Fibroblast of skin of right biceps (primary cell): ENCODE data around the gene ANKRD50.

ENCODE experiments used
- DNase-seq: peaks from one replicate; pipeline ENCODE4 v3.0.0-alpha.2; 2013

Gene ANKRD50

DNA sequence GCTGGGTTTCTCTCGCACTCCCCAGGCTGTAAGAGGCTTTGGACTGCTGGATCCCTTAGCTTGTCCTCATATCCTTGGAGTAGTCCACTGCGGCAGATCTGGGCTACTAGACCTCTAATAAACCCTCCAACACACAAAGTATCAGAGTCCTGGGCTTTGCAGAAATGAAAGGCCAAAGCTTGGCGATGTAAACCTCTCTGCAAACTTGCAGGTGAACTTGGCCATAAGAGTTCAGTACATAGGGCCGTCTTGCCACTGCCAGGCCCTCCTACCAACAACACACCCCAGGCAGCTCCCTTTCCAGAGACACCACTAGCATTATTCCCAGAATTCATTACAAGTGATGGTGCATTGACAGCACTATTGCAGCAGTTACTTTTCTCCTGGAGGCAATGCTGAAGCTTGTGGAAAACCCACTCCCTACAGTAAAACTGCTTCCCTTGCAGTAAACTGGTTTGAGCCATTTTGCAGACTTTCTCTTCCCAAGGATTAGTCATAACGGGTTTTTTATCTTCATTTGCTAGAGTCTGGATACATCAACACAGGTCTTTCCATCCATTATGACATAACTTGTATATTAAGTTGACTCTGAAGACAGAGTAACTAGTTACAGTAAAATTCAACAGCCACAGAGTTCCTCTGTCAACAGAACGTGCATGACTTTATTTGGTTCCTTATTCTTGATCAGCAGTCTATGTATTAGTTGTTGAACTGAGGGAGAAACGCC, 2.4 kb downstream of the ANKRD50 start:
- DNase-seq = peak; percentile 25

DNA sequence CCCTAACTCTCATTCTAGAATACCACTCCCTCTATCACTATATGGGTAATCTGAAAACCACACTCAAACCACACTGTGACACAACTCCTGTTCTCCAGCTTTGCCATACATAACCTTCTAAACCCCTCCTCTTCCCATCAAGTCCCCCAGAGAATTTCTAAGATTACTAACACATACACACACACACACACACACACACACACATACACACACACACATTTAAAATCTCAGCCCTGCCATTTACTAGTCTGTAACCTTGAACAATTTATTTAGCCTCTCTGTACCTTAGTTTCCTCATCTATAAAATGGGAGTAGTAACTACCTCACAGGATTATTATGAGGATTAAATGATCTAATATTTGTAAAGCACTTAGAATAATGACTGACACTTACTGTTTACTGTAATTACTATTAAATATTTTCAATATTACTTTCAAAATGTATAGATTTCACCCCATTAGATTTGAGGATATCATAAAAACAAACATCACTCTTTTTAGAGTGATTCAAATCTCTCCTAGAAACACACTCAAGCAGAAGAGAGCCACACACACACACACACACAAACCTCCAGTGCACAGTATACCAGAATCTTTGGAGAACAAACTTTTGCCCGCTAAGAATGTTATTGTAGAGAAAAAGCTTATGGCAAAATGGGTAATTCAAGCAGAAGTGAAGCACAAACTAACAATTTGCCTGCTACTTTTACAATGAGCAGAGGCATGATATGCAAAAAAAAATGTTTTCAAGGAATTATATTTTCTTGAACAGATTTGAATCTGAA, 3.8 kb downstream of the ANKRD50 start:
- peak; percentile 70 for DNase-seq

DNA sequence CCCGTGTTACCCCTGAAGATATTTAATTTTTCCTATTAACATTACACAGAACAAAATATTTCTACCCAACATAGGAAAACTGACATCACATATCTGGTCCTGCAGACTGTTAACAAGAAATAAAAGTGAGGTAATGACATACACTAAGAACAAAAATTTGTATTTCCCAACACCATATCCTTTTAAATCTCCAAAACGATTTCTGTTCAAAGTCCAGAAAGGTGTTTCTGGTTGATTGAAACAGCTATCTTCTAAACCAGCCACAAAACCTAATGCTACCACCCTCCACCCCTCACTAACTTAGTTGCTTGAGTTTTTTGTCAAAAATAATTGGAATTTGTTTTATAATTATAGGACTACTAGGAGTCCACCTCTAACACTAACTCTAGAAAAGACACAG, 7.1 kb downstream of the ANKRD50 start:
- DNase-seq = no peak

DNA sequence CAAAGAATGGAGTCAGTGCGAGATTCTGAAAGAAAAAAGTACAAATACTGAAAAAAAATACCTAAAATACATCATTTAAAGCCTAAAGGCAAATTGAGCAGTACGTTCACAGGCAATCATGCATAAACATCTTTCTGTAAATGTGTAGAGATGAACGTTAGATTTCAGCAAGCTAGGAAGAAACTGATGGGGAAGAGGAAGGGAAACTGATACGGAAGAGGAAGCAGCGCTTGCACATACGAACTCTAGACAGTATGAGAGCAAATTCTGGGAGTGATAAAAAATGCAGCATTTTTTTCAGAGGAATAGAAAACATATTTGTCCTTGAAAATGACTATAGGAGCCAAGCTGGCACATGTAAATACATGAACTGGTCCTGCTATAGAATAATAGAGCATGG, 9.4 kb downstream of the ANKRD50 start:
- DNase-seq = no peak

DNA sequence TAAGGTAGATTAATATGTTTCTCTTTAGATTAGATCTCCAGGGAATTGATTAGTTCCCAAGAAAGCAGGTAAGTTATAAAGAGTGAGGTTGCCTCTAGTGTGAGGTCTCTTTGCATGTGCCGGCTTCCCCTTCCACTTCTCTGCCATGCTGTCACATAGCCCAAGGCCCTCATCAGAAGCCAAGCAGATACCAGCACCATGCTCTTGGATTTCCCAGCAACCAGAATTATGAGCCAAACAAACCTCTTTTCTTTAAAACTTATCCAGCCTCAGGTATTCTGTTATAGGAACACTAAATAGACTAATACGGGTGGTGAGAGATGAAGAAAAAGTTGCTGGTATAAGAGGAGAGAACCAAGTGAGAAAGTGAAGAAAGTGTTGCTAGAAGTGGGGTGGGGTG, 15.1 kb downstream of the ANKRD50 start:
- DNase-seq = no peak

DNA sequence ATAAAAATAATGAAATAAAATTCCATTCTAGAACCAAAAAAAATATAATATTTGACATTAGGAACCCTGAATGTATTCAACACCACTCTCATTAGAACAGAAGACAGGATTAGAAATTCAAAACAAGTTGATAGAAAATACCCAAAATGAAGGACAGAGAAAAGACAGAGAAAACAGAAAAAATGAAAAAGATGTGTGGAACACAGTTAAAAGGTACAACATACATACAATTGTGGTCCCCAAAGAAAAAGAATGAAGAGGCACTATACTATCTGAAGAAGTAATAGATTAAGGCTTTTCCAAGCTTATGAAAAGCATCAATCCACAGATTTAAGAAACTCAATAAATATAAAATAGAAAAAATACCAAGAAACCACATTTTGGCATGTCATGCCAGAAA, 16.4 kb downstream of the ANKRD50 start:
- DNase-seq = no peak

DNA sequence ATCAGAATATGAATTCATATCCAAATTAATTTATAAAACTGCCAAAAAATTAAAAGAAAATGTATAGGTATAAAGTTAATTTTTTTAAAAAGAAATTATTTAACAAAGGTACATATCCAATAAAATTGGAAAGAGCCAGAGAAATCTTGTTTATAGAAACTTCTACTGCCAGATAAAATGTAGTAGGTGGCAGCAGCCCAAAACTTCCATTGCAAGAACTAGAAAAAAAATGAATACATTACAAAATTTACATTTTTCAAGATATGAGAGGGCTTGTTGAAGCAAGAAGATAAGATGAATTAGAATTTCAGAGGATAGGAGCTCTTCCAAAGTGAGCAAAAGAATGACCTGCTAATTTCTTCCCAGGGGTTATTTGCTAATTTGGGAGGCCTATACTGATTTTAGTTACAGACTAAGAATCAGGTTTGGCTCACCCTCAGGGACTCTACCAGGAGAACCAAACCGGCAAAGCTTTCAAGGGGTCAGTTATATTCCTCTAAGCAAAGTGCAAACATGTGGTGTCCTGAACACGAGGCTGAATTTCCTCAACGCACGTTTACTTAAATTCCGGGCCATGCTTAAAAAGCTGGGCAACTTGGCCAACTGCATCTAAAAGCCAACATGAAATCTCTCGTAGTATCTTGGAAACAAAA, 17.5 kb downstream of the ANKRD50 start:
- DNase-seq = no peak

DNA sequence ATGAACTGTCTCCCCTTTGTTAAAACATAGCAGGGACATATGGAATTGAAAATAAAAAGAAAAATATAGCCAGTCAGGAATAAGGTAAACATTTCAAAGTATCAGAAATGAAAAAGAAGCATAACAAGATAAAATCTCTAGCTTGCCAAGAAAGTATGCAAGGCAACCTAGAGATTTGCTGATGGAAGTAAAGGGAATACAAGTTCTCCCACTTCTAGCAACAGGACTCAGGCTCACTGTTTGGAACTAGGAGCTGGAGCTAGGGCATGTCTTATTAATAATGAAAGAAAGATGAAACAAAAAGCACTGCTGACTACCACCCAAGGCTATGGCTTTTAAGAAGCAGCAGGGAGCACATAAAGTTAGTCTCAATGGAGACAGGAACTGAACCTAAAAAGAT, 18.2 kb downstream of the ANKRD50 start:
- no peak for DNase-seq

DNA sequence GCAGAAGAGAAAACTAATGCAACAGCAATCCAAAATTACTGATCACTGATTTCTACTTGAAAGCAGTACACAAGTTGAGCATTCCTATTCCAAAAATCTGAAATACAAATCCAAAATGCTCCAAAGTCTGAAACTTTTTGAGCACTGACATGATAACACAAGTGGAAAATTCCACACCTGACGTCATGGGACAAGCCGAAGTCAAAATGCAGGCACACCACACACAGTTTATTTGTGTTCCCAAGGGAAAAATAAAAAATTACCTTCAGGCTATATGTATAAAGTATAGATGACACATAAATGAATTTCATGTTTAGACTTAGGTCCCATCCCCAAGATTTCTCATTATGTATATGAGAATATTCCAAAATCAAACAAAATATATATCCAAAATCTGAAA, 20.7 kb downstream of the ANKRD50 start:
- no peak for DNase-seq

DNA sequence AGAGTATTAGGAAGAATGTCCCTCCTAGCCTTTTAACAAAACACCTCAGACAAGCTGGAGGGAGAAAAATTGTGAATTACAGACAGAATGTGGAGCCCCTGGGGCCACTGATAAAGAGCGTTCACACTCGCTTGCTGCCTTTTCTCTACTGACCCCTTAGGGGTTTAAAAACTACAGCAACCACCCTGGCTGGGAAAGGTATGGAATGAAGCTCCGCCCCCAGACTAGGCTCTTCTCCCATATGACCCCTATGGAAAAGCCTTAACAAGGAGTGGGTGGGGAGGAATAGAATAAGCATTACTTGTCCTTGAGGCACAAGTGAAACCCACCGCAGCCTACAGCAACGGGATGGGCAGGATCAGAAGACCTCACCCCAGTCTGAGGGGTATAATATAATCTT, 26.3 kb downstream of the ANKRD50 start:
- DNase-seq = no peak

DNA sequence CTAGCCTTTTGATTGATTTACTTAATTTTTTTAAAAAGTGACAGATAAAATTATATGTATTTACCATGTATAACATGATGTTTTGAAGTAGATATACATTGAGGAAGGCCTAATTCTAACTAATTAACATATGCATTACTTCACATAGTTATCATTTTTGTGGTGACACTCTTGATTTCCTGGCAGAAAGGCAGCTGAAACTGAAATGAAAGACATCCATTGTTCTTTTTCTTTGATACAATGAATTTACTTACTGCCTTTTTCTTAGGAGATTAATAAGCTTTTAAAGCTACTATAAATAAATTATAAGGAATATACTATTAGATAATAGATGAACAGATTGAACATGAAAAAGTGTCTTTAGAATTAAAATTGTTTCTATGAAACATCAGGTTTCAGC, 26.7 kb downstream of the ANKRD50 start:
- DNase-seq = peak; percentile 21

DNA sequence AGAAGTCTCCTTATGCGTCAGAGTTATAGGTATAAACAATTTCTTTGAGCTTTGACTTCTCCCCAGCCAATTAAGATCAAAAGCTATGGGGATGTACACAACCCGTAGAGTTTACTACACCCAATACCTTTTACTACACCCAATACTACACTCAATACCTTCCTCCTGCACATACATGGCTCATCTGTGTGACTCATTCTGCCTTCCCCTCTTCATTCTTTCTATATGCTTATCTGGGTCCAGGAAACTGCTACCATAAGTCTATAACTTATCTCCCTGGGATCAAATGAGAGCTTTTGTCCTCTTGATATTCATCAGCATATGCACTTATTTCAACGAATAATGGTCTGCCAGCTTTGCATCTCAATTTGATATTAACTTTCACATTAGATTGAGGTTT, 28.2 kb downstream of the ANKRD50 start:
- DNase-seq = peak; percentile 15

DNA sequence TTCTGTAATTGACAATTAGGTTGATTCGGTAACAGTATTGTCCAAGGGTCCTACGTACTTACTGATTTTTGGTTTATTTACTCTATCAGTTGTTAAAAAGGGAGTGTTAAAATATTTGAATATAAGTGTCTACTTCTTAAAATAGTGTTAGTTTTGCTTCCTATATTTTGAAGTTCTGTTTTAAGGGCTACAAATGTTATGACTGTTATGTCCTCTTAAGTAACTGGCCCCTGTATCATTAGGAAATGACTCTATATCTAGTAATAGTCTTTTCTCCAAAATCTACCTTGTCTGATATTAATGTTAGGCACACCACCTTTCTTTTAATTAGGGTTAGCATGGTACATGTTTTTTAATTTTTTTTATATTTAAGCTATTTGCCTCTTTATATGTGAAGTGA, 30.1 kb downstream of the ANKRD50 start:
- DNase-seq = no peak

DNA sequence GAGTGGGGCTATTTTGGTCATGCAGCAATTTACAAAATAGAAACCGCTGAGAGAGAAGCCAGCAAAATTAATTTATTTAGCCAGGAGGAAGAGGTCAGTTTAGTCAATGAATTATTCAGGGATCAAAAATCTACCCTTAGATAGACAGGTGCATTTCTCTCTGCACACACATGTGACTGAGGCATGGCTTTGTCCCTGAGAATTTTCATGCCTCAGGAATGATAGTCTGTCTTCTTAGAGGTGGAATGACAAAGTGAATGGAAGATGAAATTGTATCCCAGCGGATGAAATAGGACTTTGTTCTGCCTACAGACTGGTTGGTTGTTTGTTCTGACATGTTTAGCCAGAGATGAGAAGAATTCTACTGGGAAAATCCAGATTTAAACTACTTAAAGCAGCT, 46.0 kb downstream of the ANKRD50 start:
- no peak for DNase-seq

DNA sequence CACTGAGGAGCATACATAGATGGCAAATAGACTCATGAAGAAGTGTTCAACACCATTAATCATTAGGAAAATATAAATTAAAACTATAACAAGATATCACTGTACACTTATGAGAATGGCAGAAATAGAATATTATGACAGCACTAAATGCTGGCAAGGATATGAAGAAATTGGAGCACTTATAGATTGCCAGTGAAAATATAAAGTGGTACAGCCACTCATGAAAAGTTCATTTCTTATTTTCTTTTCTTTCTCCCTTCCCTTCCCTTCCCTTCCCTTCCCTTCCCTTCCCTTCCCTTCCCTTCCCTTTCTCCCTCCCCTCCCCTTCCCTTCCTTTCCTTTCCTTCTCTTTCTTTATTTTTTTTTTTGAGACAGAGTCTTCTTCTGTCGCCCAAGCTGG, 53.7 kb downstream of the ANKRD50 start:
- DNase-seq = no peak

DNA sequence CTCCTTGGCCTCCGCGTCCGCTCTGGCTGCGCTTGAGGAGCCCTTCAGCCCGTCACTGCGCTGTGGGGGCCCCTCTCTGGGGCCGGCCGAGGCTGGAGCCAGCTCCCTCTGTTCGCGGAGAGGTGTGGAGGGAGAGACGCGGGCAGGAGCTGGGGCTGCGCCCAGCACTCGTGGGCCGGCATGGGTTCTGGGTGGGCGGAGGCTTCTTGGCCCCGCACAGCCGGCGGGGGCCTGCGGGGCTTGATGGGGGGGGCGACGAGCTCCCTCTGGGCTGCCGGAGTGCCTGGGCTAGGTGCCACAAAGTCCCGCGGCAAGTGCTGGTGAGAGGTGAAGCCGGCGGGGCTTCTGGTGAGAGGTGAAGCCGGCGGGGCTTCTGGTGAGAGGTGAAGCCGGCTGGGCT, 61.9 kb downstream of the ANKRD50 start:
- no peak for DNase-seq

DNA sequence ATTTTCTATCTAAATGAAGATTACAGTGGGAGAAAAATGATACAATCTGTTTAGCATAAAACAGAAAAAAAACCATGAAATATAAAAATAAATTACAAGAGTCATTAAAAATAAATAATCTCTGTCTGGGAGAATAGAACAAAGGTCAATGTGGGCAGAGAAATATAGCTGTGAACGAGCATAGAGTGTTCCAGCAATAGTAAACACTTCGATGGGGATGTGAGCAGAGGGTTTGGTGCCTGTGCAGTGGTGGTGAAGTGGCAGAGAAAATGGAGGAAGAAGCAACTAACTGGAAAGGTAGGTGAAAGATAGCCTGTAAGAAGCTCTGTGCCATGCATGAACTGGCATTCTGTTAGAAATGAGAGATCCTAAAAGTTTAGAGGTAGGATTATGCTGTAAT, 64.9 kb downstream of the ANKRD50 start:
- DNase-seq = no peak

DNA sequence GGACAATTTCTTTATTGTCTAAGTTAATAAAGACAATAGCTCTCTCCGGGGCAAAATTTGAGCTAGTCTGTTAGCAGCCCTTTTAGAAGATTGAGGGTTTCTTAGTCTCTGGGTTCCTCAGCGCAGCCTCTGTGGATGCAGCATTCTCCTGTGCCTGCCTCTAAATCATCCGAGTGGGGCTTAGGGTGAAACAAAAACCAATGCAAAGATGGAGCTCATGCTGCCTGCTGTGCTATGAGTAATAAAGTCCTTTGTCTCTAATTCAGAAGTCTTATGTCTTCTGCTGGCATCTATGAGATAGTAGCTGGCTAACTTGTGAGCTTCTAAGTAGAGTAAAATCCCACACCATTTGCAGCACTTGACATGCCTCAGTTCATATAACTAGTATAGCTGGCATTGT, 67.9 kb downstream of the ANKRD50 start:
- DNase-seq = no peak

DNA sequence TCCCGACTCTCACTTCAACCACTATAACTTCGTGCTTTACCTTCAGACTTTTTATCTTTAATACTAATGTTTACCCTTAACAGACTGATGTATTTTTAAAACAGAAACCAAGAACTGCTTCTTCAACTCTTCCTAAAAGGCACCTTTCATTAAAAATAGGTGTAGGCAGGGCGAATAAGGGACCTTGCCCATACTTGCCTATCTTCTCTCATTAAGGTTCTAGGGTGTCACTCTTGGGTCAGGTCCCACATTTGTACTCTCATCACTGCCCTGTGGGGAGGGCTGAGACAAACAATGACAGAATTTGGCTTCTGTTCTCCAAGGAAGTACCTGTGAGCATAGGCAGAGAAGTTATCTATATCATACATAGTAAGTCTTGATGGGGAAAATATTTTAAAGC, 69.7 kb downstream of the ANKRD50 start:
- DNase-seq = no peak

DNA sequence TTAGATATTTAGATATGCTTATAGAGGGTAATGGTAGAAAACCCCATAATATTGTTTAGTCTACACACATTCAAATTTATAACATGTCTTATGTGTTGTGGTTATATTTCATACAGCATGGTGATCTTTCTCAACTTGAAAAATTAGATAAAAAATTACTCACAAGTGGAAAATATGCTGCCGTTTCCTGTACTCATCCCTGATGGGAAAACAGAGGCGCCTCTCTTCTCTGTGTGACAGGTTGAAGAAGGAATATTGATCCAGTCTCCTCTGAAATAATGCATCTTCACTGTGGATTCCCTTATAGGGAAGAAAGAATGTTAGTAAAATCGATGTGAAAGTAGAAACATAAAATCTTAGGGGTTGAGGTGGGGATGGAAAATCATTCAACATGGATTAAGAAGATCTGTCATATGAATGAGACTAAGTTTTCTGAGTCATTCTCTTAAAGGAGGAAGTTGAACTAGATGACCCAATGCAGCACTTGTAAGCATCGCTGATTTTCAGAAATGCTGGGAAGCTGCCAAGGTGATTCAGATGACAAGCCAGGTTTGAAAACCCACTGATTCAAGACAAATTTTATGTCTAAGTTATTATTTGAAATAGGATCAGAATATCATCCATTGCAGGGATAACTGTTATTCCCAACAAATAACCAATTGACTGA, 70.7 kb downstream of the ANKRD50 start:
- peak; percentile 93 for DNase-seq

DNA sequence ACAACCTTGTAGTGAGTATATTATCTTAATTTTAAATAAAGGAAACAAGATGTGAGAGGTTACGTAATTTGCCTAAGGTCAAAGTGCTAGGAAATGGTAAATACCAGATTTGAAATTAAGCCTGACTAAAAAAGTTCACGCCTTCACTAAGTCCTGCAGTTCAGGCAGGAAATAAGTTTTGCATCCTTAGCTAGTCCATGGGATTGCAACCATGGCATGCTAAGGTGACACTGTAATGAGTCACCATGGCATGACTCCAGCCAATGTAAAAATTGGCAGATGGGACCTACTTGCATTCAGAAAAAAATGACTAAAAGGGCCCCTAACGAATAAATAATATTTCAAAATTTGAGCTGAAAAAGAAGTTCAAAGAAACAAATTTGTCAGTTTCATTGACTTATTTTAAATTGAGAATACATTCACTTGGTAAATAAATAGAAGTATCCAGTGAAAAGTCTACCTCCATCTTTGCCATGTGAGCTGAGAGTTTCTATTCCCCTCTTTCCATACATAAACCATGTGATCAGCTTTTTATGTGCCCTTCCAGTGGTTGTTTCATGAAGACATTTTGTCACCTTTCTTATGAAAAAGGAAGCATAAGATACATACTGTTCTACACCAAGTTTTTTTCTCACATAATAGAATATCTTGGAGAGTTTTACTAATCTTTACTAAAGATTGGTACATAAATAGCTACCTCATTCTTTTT, 72.4 kb downstream of the ANKRD50 start:
- DNase-seq = peak; percentile 86

DNA sequence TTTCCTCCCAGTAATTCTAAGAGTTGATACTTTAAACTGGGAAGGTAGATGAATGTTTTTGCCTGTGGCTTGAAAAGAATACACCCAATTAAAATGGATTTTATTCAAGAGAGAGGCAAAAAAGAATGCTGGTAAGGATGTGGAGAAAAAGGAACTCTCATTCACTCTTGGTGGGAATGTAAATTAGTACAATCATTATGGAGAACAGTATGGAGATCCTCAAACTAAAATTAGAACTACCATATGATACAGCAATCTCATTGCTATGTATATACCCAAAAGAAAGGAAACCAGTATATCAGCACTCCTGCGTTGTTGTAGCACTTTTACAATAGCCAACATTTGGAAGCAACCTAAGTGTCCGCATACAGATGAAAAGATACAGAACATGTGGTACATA, 75.2 kb downstream of the ANKRD50 start:
- no peak for DNase-seq

DNA sequence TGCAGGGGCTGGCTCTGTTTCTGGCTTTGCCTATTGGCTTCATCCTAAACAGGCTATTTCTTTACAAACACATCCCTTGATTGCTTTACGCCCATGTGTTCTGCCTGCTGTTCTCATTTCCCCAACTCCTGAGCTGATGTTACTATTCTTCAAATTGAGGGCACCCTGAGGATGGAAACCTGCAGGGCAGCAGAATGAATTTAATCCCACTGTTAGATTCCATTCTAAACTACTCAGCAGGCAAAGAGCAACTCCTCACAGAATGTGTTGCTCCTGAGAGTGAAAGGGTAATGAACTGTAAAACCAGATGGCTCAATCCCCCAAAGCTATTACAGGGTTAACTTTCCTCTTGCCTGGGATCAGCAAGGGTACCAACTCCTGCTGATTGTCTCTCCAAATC, 75.7 kb downstream of the ANKRD50 start:
- DNase-seq = no peak
